Body of pancreas (tissue), 4 donors: ENCODE measurements around the gene ARID1B. TPM values are rescaled to one million over a fixed set of nuclear protein-coding genes. Genes with fewer than 3 reads are reported as not detected.
A peak's percentile ranks its signal among the peaks of the same experiment; 100 is the strongest.

ENCODE experiments used
- ATAC-seq: fragments of 150-250 bp; one replicate; pipeline ENCODE4 v1.9.1; 2016
- DNase-seq, 4 donors: peaks; one replicate each; pipeline ENCODE4 v3.0.0-alpha.2; 2019
- H3K27ac ChIP-seq, 4 donors: fragments of 200-600 bp; sonication (generic); 1 replicate in 3 of 4; 2 replicates in 1 of 4; pipeline versions ENCODE4 v1.5.1 to v1.6.1; 2016 to 2019; ENCODE audit warnings: mild to moderate bottlenecking in 1 of 4, mixed read lengths in 1 of 4, moderate library complexity in 1 of 4
- H3K27me3 ChIP-seq, 2 donors: fragments of 200-600 bp; sonication (generic); one replicate each; pipeline ENCODE4 v1.6.0; 2016; ENCODE audit warnings: mild to moderate bottlenecking in 1 of 2
- H3K36me3 ChIP-seq, 2 donors: fragments of 200-600 bp; sonication (generic); replicated peaks in 1 of 2; 2 replicates each; pipeline ENCODE4 v1.5.1; 2016; ENCODE audit warnings: low read depth in 2 of 2; ENCODE audit not compliant: insufficient read depth in 1 of 2
- H3K4me1 ChIP-seq: fragments of 200-600 bp; sonication (generic); one replicate; pipeline ENCODE4 v1.6.0; 2016
- H3K4me3 ChIP-seq, 2 donors: fragments of 200-600 bp; sonication (generic); 1 replicate in 1 of 2; 2 replicates in 1 of 2; pipeline ENCODE4 v1.5.1; 2016 to 2019
- H3K9me3 ChIP-seq, 3 donors: fragments of 200-600 bp; sonication (generic); 1 replicate in 2 of 3; 2 replicates in 1 of 3; pipeline ENCODE4 v1.5.1; 2016
- POLR2A ChIP-seq, 3 donors: fragments of 450-650 bp; IDR thresholded peaks; one replicate each; pipeline ENCODE4 v1.6.1; 2016; ENCODE audit warnings: antibody characterized with exemption in 3 of 3, mild to moderate bottlenecking in 2 of 3
- WGBS, 2 donors: methylation state at CpG; one replicate each; pipeline ENCODE4 v1.1.5; 2017; 5-methylcytosine and 5-hydroxymethylcytosine counted together
- intact Hi-C: fragments of 100-400 bp; cut with DNase I; formaldehyde crosslinking; loops from one replicate; pipeline ENCODE4 v1.15.1; 2023
- total RNA-seq, 2 donors: library from RNA; depleted of rRNA; stranded (reverse); fragments of >200 nt; gene quantifications; one replicate each; pipeline ENCODE4 v1.1.0, GENCODE V29; 2016
- TF ChIP-seq, protein P1 (sequence below), 7 experiments: fragments of 450-650 bp in 4 of 7; fragments of 200-600 bp in 3 of 7; sonication (generic) in 3 of 7; IDR thresholded peaks; one replicate each; pipeline ENCODE4 v1.5.1; 2016 to 2019; ENCODE audit warnings: antibody characterized with exemption in 7 of 7

The ARID1B gene
- total RNA-seq, 2 donors from 2014 or later = 71.5 to 85.1 TPM

DNA sequence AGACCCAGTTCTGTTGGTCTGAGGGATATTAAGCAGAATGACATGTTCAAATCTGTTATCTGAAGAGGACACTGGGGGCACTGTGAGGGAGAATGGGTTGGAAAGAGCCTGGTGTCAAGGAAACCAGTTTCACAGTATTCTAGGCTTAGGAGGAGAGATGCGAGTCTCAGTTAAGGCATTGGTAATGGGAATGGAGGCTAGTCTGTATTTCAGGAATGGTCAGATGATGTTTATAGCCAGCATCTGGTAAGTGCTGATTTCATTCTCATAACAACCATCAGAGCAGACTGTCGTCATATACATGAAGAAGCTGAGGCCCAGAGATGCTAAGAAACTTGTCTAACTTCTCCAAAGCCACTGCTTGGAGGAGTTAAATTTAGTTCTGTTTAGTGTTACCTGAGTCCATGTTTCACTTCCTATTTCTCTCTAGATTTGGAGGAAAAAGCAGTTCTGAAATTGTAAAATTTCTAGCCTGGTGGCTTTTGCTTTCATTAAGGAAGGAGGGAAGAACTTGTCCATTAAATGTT, 242.0 kb downstream of the ARID1B start:
- no peak for TF ChIP-seq POLR2A (IDR thresholded peaks at IDR 0.05)
- TF ChIP-seq, protein P1, sequence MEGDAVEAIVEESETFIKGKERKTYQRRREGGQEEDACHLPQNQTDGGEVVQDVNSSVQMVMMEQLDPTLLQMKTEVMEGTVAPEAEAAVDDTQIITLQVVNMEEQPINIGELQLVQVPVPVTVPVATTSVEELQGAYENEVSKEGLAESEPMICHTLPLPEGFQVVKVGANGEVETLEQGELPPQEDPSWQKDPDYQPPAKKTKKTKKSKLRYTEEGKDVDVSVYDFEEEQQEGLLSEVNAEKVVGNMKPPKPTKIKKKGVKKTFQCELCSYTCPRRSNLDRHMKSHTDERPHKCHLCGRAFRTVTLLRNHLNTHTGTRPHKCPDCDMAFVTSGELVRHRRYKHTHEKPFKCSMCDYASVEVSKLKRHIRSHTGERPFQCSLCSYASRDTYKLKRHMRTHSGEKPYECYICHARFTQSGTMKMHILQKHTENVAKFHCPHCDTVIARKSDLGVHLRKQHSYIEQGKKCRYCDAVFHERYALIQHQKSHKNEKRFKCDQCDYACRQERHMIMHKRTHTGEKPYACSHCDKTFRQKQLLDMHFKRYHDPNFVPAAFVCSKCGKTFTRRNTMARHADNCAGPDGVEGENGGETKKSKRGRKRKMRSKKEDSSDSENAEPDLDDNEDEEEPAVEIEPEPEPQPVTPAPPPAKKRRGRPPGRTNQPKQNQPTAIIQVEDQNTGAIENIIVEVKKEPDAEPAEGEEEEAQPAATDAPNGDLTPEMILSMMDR (IDR thresholded peaks at IDR 0.05) = no peak
- Histone ChIP-seq H3K36me3 (no peaks in the 10 kb centered on the region), H3K4me1 (peaks cover 12% of the 10 kb centered on the region), H3K27me3 (no peaks in the 10 kb centered on the region), H3K27ac (no peak overlapping the region), H3K9me3 (no peaks in the 10 kb centered on the region), H3K4me3 (no peak overlapping the region)
- WGBS, 2 donors = 78 to 96% methylated on average over 2 of the region's 2 CpGs
- DNase-seq (no peak), ATAC-seq (no peak)
- intact Hi-C loops = no loop called here

DNA sequence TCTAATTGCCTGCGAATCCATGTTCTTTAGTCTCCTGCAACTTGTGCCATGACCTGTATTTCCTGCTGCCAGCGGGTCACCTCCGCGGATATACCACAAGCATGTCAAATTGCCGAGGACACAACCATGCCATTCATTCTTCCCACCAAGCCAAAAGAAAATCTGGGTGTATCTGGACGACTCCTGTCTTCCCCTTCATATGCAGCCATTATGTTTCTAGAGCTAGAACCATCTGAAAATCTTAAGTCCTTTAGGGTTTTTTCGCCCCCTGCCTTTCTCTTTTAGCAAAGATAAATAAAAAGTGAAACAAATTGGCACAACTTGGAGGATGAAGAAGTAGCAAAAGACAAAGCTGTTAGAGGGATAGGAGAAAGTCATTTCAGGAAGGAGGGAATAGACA, 242.6 kb downstream of the ARID1B start:
- intact Hi-C loops = no loop called here
- H3K27ac ChIP-seq = no peak overlapping the region
- WGBS, 2 donors = 80 to 90% methylated on average over 7 of the region's 7 CpGs
- ATAC-seq (no peak), DNase-seq (no peak)
- no peaks in the 10 kb centered on the region for H3K27me3 ChIP-seq
- H3K4me3 ChIP-seq = no peak overlapping the region
- TF ChIP-seq, protein P1 (IDR thresholded peaks at IDR 0.05) = no peak
- TF ChIP-seq POLR2A (IDR thresholded peaks at IDR 0.05) = no peak
- no peaks in the 10 kb centered on the region for H3K36me3 ChIP-seq
- peaks cover 12% of the 10 kb centered on the region for H3K4me1 ChIP-seq
- H3K9me3 ChIP-seq = no peaks in the 10 kb centered on the region

DNA sequence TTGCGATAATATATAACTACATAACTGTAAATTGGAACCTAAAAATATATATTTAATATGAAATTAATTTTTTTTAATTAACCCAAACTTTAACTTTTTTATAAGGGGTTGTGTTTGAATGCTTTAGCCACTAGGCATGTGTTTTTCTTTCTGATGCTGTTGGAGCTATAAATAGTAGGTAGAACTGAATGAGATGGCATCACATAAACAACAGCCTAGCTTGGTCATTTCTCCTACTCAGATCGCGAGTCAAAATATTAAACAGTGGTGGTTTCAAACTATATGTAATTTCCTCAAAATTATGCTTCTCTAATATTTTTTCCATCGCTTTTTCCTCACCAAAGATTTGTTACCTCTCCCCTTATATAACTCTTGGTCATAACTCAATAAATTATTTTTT, 243.2 kb downstream of the ARID1B start:
- no peak for ATAC-seq
- TF ChIP-seq POLR2A (IDR thresholded peaks at IDR 0.05) = no peak
- TF ChIP-seq, protein P1 (IDR thresholded peaks at IDR 0.05) = no peak

GRCh38 chr6:157020881-157021343, 243.7 kb downstream of the ARID1B start:
- Histone ChIP-seq H3K9me3 (no peaks in the 10 kb centered on the region), H3K4me3 (peak overlapping the region; percentile 63 to 64), H3K27ac (peak overlapping the region; percentile 96 to 98 (median 97)), H3K27me3 (no peaks in the 10 kb centered on the region), H3K36me3 (no peaks in the 10 kb centered on the region), H3K4me1 (peaks cover 12% of the 10 kb centered on the region)
- peak in 3 of 4 donors; percentile 51 to 66 (median 54) for DNase-seq
- 0% methylated on average over 36 to 40 of the region's 40 CpGs for WGBS, 2 donors
- no peak for TF ChIP-seq POLR2A (IDR thresholded peaks at IDR 0.05)
- TF ChIP-seq, protein P1 (IDR thresholded peaks at IDR 0.05) = no peak
- intact Hi-C loops = no loop called here
- peak; percentile 28 for ATAC-seq

More for the DNA sequence above, 243.2 kb downstream of the ARID1B start:
- Histone ChIP-seq H3K27me3 (no peaks in the 10 kb centered on the region), H3K9me3 (no peaks in the 10 kb centered on the region), H3K4me3 (no peak overlapping the region), H3K4me1 (peaks cover 12% of the 10 kb centered on the region), H3K36me3 (no peaks in the 10 kb centered on the region), H3K27ac (peak overlapping the region in 3 of 4 donors; percentile 96 to 98 (median 98))
- WGBS, 2 donors = 34 to 43% methylated on average over 4 of the region's 4 CpGs
- intact Hi-C loops = no loop called here
- DNase-seq = no peak
